IPS-NIHi7 (cell line): Measurements from ENCODE around the gene SLC24A3.
"Not testable (repeated sequence)": the region's sequence is repeated elsewhere in the genome, so short reads cannot be mapped to it uniquely, and the experiment has no call there.

Experiments used
- DNase-seq: peaks from one replicate; pipeline ENCODE4 v3.0.0; 2012; ENCODE audit warnings: mixed read lengths; ENCODE audit errors: extremely low spot score

Gene SLC24A3

DNA sequence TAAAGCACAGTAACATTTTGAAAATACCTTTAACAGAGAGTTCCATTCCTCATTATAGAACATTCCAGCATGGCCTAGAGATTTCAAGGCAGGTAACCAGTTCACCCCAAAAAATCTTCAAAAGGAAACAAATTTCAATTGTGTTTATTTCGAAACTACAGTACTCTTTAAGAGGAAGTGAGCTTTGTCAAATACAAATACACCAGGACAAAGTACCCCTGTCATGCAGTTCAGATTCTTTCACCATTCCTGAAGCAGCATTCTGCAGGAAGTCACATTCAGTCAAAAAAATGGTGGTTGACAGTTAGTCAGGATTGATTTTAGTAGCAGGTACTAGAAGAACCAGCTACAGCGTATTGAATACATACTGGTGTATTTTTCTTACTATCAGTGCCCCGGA is 456.0 kb downstream of the SLC24A3 start:
- DNase-seq: no peak

DNA sequence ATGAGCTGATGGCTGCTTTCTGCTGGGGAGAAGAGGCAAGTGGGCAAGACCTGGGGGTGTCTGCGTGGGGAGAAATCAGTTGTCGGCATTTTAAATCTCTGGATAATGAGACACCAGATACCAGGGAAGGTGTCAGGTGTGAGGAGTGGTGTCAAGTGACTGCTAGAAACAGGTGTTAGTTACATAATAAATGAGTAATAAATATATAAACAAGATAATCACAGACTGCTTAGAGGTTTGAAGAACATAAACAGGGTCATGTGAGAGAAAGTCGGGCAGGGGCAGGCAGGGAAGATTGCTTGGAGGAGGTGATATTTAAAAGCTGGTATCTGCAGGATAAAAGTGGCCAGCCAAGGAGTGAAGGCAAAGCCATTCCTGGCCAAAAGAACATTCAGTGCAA is 458.4 kb downstream of the SLC24A3 start:
- DNase-seq: no peak

DNA sequence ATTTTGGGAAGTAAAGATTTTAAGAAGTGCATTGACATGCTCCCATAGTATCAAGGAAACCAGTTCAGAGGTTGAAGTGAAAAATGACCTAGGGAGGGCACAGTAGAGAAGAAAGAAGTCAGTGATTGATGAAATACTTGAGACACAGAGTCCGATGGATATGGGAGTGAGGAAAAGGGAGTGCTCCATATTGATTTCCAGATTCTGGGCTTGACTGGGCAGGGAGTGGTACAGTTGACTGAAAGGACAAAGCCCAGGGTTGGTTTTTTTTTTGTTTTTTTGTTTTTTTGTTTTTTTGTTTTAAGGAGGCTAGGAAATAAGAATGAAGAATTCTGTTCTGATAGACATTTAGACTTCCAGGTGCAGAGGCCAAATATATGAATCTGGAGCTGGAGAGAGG is 458.9 kb downstream of the SLC24A3 start:
- DNase-seq: no peak

DNA sequence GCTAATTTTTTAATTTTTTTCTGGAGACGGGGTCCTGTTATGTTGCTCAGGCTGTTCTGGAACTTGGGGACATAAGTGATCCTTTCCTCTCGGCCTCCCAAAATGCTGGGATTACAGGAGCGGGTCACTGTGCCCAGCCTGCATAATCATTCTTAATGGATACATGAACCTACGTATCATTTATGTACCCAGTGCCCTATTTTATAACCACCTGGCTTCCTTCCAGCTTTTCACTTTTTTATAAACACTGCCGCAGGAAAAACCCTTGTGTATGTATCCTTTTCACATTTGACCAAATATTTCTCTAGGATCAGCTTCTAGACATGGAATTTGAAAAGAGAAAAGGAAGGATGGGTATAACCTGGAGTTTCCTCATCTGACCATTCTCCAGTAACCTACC is 460.1 kb downstream of the SLC24A3 start:
- DNase-seq: no peak

DNA sequence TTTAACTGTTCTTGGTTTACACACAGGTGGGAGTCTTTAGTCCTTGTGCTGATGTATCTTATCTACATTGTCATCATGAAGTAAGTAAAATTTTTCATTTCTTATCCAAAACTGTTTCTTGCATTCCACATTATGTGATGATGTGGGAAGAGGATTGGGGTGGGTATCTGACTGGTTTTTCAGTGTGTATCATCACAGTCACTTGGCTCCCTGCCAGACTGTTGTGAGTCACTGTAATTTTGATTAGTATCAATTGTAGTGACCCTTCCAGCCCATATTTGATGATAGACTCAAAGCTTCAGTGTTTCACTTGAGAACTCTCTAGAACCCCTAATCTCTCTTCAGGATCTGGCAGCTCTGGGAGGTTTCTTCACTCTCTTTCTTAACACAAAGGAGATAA is 461.1 kb downstream of the SLC24A3 start:
- no peak for DNase-seq

DNA sequence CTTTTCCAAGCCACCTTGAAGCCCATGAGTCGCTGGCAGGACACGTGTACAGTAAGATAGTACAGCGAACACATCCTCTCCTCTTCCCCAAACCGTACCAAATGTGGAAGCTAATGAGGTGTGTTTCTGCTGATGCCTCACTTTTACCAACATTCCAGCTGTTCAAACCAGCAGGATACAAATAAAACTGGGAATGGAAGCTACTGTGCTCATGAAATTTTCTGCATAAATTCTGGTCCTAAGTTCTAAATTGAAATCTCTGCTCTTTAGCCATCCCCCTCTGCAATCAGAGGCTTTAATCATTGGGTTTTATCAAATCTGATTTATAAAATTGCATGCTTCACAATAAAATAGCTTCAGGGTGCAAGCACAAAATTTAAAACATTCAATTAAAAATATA is 463.8 kb downstream of the SLC24A3 start:
- DNase-seq: no peak

DNA sequence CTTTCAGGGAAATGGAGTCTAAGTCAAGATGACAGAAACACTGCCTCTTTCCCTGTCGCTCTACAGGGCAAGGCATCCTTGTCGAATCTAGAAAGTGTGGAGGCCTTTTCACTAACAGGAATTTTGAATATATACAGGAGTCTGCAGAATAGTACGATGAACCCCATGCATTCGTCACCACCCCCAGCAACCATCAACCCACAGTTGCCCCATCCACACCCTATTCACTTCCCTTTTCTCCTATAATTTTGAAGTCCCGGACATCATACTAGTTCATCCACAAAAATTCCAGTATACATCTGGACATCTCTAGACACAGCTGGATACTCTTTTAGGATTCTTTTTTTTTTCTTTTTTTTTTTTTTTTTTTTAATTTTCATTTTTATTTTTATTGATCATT is 464.9 kb downstream of the SLC24A3 start:
- no peak for DNase-seq

DNA sequence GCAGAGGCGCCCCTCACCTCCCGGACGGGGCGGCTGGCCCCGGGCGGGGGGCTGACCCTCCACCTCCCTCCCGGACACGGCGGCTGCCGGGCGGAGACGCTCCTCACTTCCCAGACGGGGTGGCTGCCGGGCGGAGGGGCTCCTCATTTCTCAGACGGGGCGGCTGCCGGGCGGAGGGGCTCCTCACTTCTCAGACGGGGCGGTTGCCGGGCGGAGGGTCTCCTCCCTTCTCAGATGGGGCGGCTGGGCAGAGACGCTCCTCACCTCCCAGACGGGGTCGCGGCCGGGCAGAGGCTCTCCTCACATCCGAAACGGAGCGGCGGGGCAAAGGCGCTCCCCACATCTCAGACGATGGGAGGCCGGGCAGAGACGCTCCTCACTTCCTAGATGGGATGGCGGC is 466.1 kb downstream of the SLC24A3 start:
- not testable (repeated sequence) for DNase-seq

DNA sequence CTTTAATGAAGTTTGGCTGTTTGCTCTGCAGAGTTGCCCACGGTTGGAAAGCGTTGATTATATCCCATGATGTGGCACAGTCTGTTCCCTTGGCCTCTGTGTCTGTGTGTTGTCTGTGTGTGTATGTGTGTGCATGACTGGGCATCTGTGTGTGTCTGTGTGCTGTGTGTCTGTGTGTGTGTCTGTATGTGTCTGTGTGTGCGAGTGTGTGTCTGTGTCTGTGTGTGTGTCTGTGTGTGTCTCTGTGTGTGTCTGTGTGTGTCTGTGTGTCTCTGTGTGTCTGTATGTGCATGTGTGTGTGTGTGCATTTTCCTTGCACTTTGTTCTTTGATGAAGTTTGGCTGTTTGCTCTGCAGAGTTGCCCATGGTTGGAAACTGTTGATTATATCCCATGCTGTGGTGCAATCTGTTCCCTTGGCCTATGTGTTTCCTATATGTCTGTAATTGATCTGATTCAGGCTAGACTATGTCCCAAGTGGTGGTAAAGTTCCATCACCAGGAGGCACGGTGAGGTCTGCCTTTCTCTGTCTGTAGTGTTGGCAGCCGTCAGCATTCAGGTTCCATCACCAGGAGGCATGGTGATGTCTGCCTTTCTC is 467.6 kb downstream of the SLC24A3 start:
- DNase-seq: no peak

DNA sequence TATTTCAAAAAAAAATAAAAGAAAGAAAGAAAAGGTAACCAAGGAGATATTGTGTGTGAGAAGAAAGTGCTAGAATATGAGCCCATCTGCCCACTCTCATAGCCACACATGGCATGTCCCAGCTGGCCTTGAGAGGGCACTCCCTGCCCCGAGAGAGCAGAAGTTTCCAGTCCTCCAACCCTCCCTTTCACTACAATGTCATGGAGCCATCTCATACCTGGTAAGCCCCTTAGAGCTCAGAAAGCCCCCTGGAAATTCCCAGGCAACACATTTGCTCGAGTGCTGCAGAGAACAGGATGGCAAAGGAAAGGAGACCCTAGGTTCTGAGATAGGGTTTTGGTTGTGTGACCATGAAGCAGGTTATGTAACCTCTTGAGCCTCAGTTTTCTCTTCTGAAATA is 469.8 kb downstream of the SLC24A3 start:
- no peak for DNase-seq

DNA sequence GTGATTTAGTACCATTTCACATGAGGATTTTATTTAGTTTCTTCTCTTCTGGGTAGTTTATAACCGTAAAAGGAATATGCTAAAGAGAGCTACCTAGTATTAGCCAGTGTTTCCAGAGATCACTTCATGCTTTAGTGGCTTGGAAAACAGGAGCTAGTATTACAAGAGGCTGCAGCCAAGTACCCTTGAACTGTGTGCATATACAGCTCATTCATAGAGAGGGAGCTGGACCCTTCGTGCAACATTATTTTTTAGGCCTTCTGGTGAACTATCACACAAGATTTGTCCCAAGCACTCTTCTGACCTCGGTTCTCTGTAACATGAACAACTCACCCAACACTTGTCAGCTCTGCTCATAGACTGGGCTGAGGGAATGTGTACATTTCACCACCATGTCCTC is 470.7 kb downstream of the SLC24A3 start:
- DNase-seq: no peak

DNA sequence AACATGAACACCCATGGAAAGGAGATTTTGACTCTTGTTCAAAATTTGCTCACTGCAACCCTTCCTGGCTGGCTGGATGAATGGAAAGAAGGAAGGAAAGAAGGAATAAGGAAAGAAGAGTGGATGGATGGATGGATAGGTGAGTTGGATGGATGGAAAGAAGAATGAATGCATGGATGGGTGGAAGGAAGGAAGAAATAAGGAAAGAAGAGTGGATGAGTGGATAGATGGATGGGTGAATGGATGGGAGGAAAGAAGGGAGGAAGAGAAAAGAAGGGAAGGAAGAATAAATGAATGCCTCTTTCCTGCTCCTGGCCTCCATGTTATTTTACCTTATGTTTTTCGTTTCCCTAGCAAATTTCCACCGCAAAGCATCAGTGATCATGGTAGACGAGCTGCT is 471.4 kb downstream of the SLC24A3 start:
- no peak for DNase-seq

DNA sequence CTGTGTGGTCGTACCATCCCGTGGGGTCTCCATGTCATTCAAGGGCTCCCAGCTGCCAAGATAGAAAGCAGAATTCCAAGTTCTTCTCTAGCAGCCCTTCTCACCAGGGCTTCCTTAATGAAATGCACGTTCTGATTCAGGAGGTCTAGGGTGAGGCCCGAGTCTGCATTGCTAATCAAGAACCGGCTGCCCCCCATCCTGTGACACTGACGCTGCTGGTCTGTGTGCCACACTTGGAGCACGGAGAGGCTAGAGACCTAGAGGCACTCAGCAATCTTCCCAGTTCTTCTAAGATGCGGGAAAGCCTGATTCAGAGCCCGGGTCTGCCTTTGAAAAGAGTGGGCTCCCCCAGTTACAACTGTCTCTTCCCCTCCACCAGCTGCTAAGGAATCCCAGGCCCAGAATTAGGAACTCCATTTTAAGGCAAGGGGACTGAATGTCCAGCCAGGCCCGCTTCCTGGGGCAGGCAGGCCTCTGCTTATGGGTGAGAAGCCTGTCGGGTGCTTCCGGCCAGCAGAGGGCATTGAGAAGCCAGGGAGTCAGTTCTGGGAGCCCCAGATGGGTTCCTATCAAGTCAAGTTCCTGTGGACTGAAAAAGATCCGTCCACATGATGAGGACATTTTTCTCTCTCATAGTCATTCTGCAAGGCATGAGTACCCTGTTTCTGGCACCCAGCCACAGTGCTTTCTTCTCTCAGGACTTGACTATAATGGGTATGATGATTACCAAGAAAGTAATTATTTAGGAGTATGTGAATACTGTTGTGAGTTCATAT is 475.8 kb downstream of the SLC24A3 start:
- DNase-seq: peak; percentile 84

DNA sequence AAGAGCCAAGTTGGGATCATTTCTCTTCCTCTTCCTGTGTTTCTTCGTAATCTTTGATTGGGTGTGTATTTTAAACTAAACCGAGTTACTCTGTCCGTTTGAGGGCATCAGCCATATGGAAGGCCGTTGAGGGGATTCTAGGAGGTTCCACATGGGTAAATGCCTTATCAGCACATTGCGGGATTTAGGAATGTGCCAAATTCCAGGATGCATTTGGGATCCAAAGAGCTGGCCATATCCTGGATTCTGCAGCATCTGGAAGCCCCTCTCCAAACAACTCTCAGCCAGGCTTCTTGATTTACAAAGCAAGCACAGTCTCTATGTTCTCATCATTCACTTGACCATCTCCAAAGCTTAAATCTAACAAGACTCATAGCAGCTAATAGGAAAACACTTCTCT is 478.0 kb downstream of the SLC24A3 start:
- DNase-seq: no peak

DNA sequence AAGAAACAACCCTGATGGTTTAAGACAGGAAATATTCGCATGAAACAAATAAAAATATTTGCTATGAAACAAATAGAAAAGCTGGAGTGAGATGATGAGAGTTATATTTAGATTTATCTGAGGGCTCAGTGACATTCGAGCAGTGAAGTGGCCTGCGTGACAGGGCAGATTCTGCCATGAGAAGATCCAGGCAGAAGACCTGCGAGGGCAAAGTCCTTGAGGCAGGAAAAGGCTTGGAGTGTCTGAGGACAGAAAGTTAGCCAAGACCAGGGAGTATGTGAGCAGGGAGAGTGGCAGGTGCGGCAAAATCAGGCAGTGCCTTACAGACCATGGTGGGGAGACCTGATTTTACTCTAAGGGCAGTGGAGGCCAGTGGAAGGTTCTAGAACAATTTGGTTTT is 478.7 kb downstream of the SLC24A3 start:
- no peak for DNase-seq

DNA sequence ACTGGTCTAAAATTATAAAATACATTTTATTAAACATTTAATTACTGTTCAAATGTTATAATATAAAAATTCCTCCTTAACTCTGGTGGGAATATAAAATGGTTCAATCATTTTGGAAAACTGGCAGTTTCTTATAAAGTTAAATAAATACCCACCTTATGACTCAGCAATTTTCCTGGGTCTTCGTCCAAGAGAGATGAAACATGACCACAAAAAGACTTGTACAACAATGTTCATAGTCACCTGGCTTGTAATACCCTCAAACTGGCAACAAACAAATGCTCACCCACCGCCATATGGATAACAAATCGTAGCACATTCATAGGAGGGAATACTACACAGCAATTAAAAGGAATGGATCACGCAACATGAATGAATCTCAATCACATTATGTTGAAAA is 479.7 kb downstream of the SLC24A3 start:
- DNase-seq: no peak

DNA sequence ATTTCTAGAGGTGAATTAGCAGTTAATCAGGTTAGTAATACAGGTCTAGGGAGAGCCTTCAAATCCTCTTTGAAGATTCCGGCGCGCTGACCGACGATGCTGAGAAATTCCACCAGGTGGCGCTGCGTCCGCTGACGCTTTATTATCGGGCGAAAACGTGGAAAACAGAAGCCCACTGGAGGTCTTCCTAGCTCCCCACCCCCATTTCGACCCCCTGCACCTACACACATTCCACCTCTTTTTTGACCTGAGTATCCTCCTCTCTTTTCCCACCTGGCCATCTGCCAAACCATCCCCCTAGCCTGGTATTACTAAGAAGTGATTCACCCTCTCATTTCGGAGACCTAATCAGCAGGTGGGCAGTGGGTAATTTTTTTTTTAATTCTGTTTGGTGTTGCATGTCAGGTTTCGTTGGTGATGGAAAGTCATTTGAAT is 480.3 kb downstream of the SLC24A3 start:
- peak; percentile 73 for DNase-seq

DNA sequence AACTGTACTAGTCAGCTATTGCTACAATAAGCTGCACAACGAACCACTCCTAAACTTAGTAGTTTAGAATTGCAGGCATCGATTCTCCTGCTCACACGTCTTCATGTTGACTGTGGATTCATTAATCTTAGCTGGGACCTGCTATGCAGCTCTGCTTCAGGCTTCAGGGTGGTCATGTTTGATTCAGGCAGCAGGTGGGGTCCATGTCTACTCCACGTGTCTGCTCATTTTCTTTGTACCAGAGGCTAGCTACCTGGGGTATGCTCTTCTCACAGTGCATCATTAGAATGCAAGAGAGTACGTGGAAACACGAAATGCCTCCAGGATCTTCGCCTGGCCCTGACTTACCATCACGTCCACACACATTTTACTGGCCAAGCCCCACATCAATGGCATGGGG is 481.1 kb downstream of the SLC24A3 start:
- no peak for DNase-seq

DNA sequence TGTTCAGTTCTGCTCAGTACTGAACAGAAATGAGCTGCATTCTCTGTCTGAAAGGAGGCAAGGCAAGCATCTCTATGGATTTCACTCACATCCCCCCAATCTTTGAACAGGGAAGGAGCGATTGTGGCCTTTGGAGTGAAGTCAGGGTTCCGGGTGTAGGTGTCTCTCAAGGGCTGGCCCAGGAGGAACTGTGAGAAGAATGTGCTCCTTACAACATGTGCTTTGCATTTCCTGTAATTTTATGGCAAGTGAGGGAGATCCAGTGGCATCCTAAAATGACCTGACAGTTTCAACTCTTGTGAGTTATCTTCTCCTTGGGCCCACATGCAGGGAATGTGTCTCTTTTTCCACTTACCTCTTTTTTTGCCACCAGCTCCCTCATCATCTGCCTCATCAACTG is 482.6 kb downstream of the SLC24A3 start:
- no peak for DNase-seq

DNA sequence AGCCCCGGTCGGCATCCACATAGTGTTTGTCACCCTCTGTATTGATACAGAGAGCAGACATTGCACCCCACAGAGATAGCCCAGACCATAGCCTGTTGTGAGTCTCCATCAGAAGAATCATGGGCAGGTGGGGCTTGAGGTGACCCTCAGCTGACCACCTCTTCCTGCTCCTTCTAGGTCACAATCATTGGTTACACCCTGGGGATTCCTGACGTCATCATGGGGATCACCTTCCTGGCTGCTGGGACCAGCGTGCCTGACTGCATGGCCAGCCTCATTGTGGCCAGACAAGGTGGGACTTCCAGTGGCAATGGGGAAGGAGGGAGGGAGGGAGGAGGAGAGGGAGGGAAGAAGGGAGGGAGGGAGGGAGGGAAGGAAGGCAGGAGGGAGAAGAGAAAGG is 484.2 kb downstream of the SLC24A3 start:
- no peak for DNase-seq

DNA sequence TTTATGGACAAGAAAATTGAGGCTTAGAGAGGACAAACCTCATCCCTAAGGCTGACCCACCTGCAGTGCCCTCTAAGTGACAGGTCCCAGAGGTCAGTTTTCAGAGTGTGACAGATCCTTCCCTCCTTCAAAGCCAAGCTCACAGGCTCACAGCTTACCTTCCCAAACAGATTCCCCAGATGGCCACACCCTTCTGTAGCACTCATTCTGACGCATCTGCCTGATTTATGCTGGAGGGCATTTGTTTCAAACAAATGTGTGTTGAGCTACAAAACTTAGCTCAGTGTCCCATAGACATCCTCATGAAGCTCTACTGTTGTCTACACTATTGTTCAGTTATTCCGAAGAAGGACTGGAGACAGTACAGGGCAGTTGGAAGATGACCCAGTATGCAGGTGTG is 485.0 kb downstream of the SLC24A3 start:
- DNase-seq: no peak

DNA sequence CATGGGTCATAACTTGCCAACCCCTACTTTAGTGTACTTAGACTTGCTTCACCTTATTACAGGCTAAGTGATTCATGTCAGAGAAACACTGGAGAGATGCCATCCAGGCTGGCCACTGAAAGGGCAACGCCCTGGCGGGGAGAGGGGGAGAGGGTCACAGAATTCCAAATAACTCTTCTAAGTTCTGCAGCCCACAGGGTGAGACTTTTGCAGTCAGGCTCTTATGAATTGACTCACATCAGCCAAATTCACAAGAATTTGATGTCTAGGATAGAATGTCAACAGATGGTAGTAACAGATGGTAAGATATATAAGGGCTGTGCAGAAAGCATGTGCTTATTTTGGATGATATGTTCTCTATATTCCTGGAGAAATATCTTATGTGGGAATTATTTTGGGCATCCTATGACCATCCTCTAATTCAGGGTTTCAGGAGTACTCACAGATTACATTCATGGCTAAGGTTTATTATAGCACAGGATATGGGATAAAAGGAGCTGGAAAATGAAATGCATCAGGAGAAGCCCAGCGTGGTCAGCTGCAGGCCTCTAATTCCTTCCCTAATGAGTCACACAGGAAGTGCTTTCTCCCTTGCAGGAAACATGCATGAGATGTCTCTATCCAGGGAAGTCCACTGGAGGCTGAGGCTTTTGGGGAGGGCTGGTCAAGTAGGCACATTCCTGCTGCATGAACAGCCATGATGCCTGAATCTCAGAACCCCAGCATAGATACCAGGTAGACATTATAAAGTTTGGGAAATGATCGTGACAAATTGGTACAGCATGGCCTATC is 486.9 kb downstream of the SLC24A3 start:
- DNase-seq: no peak

DNA sequence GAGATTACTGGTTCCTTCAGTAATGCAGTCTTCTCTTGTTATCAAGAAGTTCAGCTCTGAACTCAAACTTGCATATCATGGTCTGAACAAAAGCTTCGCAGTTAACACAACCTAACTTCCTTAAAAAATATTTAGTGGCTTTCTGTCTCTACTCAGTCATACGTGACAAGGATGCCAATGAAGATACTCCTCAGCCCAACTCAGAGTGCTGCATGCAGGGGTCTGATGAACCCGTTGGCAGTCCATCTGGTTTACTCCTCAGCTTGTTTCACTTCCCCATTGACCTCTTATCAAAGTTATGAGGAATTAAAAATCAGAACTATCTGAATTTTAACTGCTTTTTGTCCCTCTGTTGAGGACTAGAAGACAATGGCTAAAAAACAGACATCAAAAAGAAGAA is 489.0 kb downstream of the SLC24A3 start:
- DNase-seq: no peak
